Endothelial cell of umbilical vein (primary cell): ENCODE results near the gene ZBP1. TPM values are rescaled to one million over a fixed set of nuclear protein-coding genes. Genes with fewer than 3 reads are reported as not detected.

Experiments used
- BruUV-seq: library from RNA; stranded (reverse); fragments of 400-500 nt; replicated peaks from 2 replicates; lab custom pipeline; 2021; lab: Mats Ljungman, UMichigan
- CTCF ChIA-PET: fragments of 300-600, 350-600 bp; sonication (Branson Sonifier 250); formaldehyde crosslinking; loops from one replicate; lab custom pipeline; 2021; ENCODE audit warnings: antibody characterized with exemption, inconsistent platforms; lab: Charles Lee
- POLR2A ChIA-PET: fragments of 300-600, 350-600 bp; sonication (Branson Sonifier 250); formaldehyde crosslinking; loops from one replicate; lab custom pipeline; 2021; ENCODE audit warnings: antibody characterized with exemption, inconsistent platforms; lab: Charles Lee
- DNase-seq: peaks from one replicate; pipeline ENCODE4 v3.0.0-alpha.2; 2011; ENCODE audit warnings: low read depth, low spot score
- FAIRE-seq: peaks from 2 replicates; lab custom pipeline; 2011; peaks lifted over from hg19 to GRCh38; lab: Jason Lieb, UNC
- H2AFZ ChIP-seq: 2 replicates; pipeline ENCODE4 v1.6.0; 2012; ENCODE audit warnings: low read depth, low read length, control low read depth, inconsistent platforms
- H3K27ac ChIP-seq: 2 replicates; pipeline ENCODE4 v1.5.1; 2011; ENCODE audit warnings: low read depth, mild to moderate bottlenecking, control low read depth, low read length, moderate library complexity; ENCODE audit not compliant: insufficient read depth
- H3K27me3 ChIP-seq, 2 experiments: 2 replicates each; pipeline versions ENCODE4 v1.6.0 to v1.6.1; 2011; ENCODE audit warnings: low read length in 2 of 2, mixed read lengths in 1 of 2; ENCODE audit not compliant: control insufficient read depth in 2 of 2, insufficient read depth in 2 of 2
- H3K36me3 ChIP-seq, 2 experiments: 2 replicates in 1 of 2; 3 replicates in 1 of 2; pipeline ENCODE4 v1.5.1; 2011; ENCODE audit warnings: low read length in 2 of 2, mild to moderate bottlenecking in 1 of 2, moderate library complexity in 1 of 2; ENCODE audit not compliant: control insufficient read depth in 2 of 2, insufficient read depth in 2 of 2; ENCODE audit errors: extremely low read depth in 1 of 2
- H3K4me1 ChIP-seq: 3 replicates; pipeline ENCODE4 v1.5.1; 2011; ENCODE audit warnings: mild to moderate bottlenecking, low read length; ENCODE audit not compliant: control insufficient read depth, insufficient read depth; ENCODE audit errors: extremely low read depth
- H3K4me2 ChIP-seq: 2 replicates; pipeline ENCODE4 v1.6.1; 2011; ENCODE audit warnings: low read length, control low read depth, mixed read lengths; ENCODE audit not compliant: insufficient read depth
- H3K4me3 ChIP-seq, 3 experiments: fragments of 200-600 bp in 1 of 3; sonication (generic), shearing (Covaris generic) in 1 of 3; replicated peaks in 1 of 3; 2 replicates each; pipeline ENCODE4 v1.5.1; 2011 to 2016; ENCODE audit warnings: control low read depth in 3 of 3, low read length in 3 of 3, mild to moderate bottlenecking in 2 of 3, inconsistent platforms in 1 of 3, low read depth in 1 of 3, moderate library complexity in 1 of 3; ENCODE audit not compliant: insufficient read depth in 1 of 3
- H3K79me2 ChIP-seq: 2 replicates; pipeline ENCODE4 v1.6.0; 2012; ENCODE audit warnings: low read length, inconsistent platforms; ENCODE audit not compliant: control insufficient read depth, insufficient read depth
- H3K9ac ChIP-seq: replicated peaks from 2 replicates; pipeline ENCODE3; 2011; ENCODE audit warnings: low read length, control low read depth; ENCODE audit not compliant: insufficient read depth; ENCODE audit errors: extremely low read depth
- H3K9me1 ChIP-seq: replicated peaks from 3 replicates; pipeline ENCODE4 v1.6.0; 2011; ENCODE audit warnings: mild to moderate bottlenecking, low read length; ENCODE audit not compliant: control insufficient read depth, insufficient read depth; ENCODE audit errors: extremely low read depth
- H3K9me3 ChIP-seq: replicated peaks from 2 replicates; pipeline ENCODE4 v1.5.1; 2012; ENCODE audit warnings: low read length, inconsistent platforms; ENCODE audit not compliant: control insufficient read depth, insufficient read depth
- H4K20me1 ChIP-seq: replicated peaks from 2 replicates; pipeline ENCODE3; 2011; ENCODE audit warnings: mild to moderate bottlenecking, low read length; ENCODE audit not compliant: control insufficient read depth, insufficient read depth; ENCODE audit errors: extremely low read depth
- CTCF ChIP-seq, 2 donors: IDR thresholded peaks; 1 replicate in 1 of 2; 2 replicates in 1 of 2; pipeline ENCODE4 v1.5.1; 2011; ENCODE audit warnings: low read length in 2 of 2, mild to moderate bottlenecking in 2 of 2, moderate library complexity in 2 of 2, control low read depth in 1 of 2, inconsistent platforms in 1 of 2, low read depth in 1 of 2; ENCODE audit not compliant: insufficient read depth in 1 of 2; ENCODE audit errors: extremely low read depth in 1 of 2
- GATA2 ChIP-seq: IDR thresholded peaks from 2 replicates; pipeline ENCODE4 v1.7.0; 2011; ENCODE audit warnings: low read depth, mild to moderate bottlenecking, moderate library complexity, mixed read lengths, low read length; ENCODE audit not compliant: insufficient read length, insufficient read depth
- JUN ChIP-seq: IDR thresholded peaks from 2 replicates; pipeline ENCODE4 v1.6.1; 2011; ENCODE audit warnings: borderline replicate concordance, low read depth; ENCODE audit not compliant: insufficient read length, insufficient read depth
- MAX ChIP-seq: IDR thresholded peaks from 2 replicates; pipeline ENCODE4 v1.6.1; 2011; ENCODE audit not compliant: insufficient read depth, insufficient read length
- dilution Hi-C: fragments of 300-500 bp; cut with MboI; formaldehyde crosslinking; loops from one replicate; pipeline ENCODE4 v1.15.0; 2019; ENCODE audit warnings: low sequenced_read_pairs; ENCODE audit not compliant: extremely low pct_ligation_motif_present
- intact Hi-C: fragments of 100-400 bp; cut with micrococcal nuclease; formaldehyde crosslinking; loops from one replicate; pipeline ENCODE4 v1.10.0; 2022
- polyA plus RNA-seq, 4 experiments: library from polyadenylated mRNA; depleted of rRNA in 3 of 4; stranded (reverse) in 3 of 4; unstranded in 1 of 4; fragments of >200 nt; gene quantifications; 2 replicates each; pipeline versions ENCODE4 v1.2.1 to v1.2.3, GENCODE V29; 2011 to 2012; ENCODE audit warnings: missing spikeins in 1 of 4
- total RNA-seq: library from RNA; stranded (reverse); gene quantifications from 2 replicates; pipeline ENCODE4 v1.2.3, GENCODE V29; 2021

Gene ZBP1
- total and polyA plus RNA-seq, 2 donors (not counting 3 experiments of a cell fraction or from before 2014, with no cell fraction given), result not detected

GRCh38 chr20:57610261-57610952 lies 9.8 kb downstream of the ZBP1 start:
- Histone ChIP-seq H3K9ac (no peak overlapping the region), H4K20me1 (no peaks in the 10 kb centered on the region), H3K4me1 (no peaks in the 10 kb centered on the region), H3K9me1 (no peaks in the 10 kb centered on the region), H3K4me2 (no peak overlapping the region), H2AFZ (no peak overlapping the region), H3K79me2 (no peaks in the 10 kb centered on the region), H3K36me3 (no peaks in the 10 kb centered on the region), H3K9me3 (no peaks in the 10 kb centered on the region), H3K4me3 (no peak overlapping the region), H3K27me3 (no peaks in the 10 kb centered on the region), H3K27ac (no peak overlapping the region)
- dilution Hi-C loops, result no loop called here
- POLR2A ChIA-PET, result no interaction called here
- CTCF ChIA-PET, result interaction anchor here (0.7 to 1.6 kb wide), 2 partner anchors 100 to 569 kb away, joined by 3 to 6 read pairs; no protein-coding TSS in a partner anchor
- DNase-seq, result no peak
- no peak for FAIRE-seq
- no peak for TF ChIP-seq JUN
- TF ChIP-seq GATA2, result no peak
- no peak for TF ChIP-seq CTCF (IDR thresholded peaks at IDR 0.05; ENCODE audit: extremely low read depth in 1 of 2, insufficient read depth in 1 of 2, low read depth in 1 of 2, low read length in 2 of 2)
- BruUV-seq, result no TSS peak
- intact Hi-C loops, result no loop called here

GRCh38 chr20:57609842-57610167 lies 10.4 kb downstream of the ZBP1 start:
- CTCF ChIA-PET, result interaction anchor here (0.6 to 0.7 kb wide), 2 partner anchors 542 to 570 kb away, joined by 3 to 5 read pairs; no protein-coding TSS in a partner anchor
- POLR2A ChIA-PET, result no interaction called here
- intact Hi-C loops, result no loop called here
- H4K20me1 ChIP-seq, result no peaks in the 10 kb centered on the region
- BruUV-seq, result no TSS peak
- H3K4me2 ChIP-seq, result no peak overlapping the region
- no peak for TF ChIP-seq MAX
- TF ChIP-seq CTCF (IDR thresholded peaks at IDR 0.05; ENCODE audit: extremely low read depth in 1 of 2, insufficient read depth in 1 of 2, low read depth in 1 of 2, low read length in 2 of 2), result peak in 1 of 2 donors; percentile 16
- no peaks in the 10 kb centered on the region for H3K9me1 ChIP-seq
- H3K27ac ChIP-seq, result no peak overlapping the region
- dilution Hi-C loops, result no loop called here
- no peaks in the 10 kb centered on the region for H3K36me3 ChIP-seq
- H3K9ac ChIP-seq, result no peak overlapping the region
- H3K4me1 ChIP-seq, result no peaks in the 10 kb centered on the region
- DNase-seq (no peak), FAIRE-seq (no peak)
- no peaks in the 10 kb centered on the region for H3K79me2 ChIP-seq
- no peaks in the 10 kb centered on the region for H3K27me3 ChIP-seq
- H3K9me3 ChIP-seq, result no peaks in the 10 kb centered on the region
- H2AFZ ChIP-seq, result no peak overlapping the region
- H3K4me3 ChIP-seq, result no peak overlapping the region
